ENCODE results near the gene OR10K2. TPM values are rescaled to one million over a fixed set of nuclear protein-coding genes. Genes with fewer than 3 reads are reported as not detected.
"Not testable (repeated sequence)": the region's sequence is repeated elsewhere in the genome, so short reads cannot be mapped to it uniquely, and the experiment has no call there.

The OR10K2 gene
- polyA plus RNA-seq, 1 of the 3 experiments (the other 2 are of a cell fraction): not detected

- H3K9me2 ChIP-seq; H3K9ac ChIP-seq; H3K27ac ChIP-seq (ENCODE audit: low read depth in 2 of 2, low read length in 1 of 2); DNase-seq; H3K27me3 ChIP-seq (ENCODE audit: insufficient read depth); H3K4me3 ChIP-seq (ENCODE audit: low read depth in 2 of 2, low read length in 1 of 2); H4K20me1 ChIP-seq (ENCODE audit: insufficient read depth); H3K4me2 ChIP-seq; H3K79me2 ChIP-seq (ENCODE audit: insufficient read depth); H3K36me3 ChIP-seq (replicated peaks in 1 of 2; ENCODE audit: control insufficient read depth in 1 of 2, insufficient read depth in 2 of 2, low read length in 1 of 2); H3K4me1 ChIP-seq (ENCODE audit: control insufficient read depth in 1 of 2, insufficient read depth in 2 of 2, low read depth in 1 of 2, low read length in 1 of 2); H3F3A ChIP-seq (replicated peaks; ENCODE audit: insufficient read depth); H3K9me3 ChIP-seq; CTCF ChIA-PET; H2AFZ ChIP-seq (ENCODE audit: low read depth): not testable (repeated sequence)
- POLR2A ChIA-PET: interaction anchor here (0.7 kb wide), 1 partner anchor 42 kb away, joined by 4 read pairs; no protein-coding TSS in a partner anchor
- WGBS (ENCODE audit: low lambda C conversion rate): 39% methylated on average over 13 of the region's 25 CpGs
Observed at GRCh38 chr1:158374101-158374500, 51.9 kb downstream of the OR10K2 start.

DNA sequence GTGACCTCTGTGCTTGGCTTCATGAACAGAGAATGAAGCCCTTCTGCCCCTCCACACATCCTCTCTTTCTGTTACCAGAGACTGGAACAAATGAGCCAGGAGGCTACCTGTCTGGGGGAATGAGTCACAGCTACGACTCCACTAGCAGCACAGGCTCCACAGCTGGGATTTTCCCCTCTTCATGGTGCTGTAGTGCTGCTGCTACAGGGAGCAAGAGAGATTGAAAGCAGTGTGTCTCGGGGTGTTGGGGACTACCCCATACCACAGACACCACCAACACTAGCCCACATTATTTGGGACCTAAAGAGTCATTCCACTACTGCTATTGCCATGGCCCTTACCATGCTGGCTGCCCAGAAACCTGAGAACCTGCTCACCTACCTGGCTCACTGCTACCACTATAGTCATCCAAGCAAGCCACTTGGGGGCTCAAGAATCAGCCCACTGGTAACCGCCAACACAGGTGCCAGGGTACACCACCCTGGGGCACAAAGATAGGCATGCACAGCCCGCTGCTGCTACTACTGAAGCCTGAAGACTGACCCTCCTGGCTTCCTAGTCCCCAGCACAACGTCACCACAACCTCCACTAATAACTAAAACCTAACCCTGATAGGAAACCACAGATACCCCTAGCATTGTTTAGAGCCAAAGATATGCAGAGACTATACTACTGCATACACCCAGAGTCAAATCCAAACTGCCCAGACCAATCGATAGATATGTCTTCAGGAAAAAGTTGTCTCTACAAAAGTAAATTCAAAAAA, 54.7 kb downstream of the OR10K2 start:
- H3K9me3 ChIP-seq: no peaks in the 10 kb centered on the region
- POLR2A ChIA-PET: no interaction called here
- H4K20me1 ChIP-seq (ENCODE audit: insufficient read depth): no peaks in the 10 kb centered on the region
- no peaks in the 10 kb centered on the region for H3K9me2 ChIP-seq
- H3K4me2 ChIP-seq: no peak overlapping the region
- no peaks in the 10 kb centered on the region for H3K27me3 ChIP-seq (ENCODE audit: insufficient read depth)
- H3K27ac ChIP-seq (ENCODE audit: low read depth in 2 of 2, low read length in 1 of 2): no peak overlapping the region
- H3K79me2 ChIP-seq (ENCODE audit: insufficient read depth): no peaks in the 10 kb centered on the region
- TF ChIP-seq JUND (IDR thresholded peaks at IDR 0.05) (no peak), RAD21 (IDR thresholded peaks at IDR 0.05; ENCODE audit: low read length) (no peak), GABPA (IDR thresholded peaks at IDR 0.05; ENCODE audit: low read depth) (no peak), MEF2A (IDR thresholded peaks at IDR 0.05; ENCODE audit: borderline replicate concordance, low read depth) (no peak), FOXJ3 (CRISPR knock-in tag; IDR thresholded peaks at IDR 0.05) (no peak), RCOR1 (IDR thresholded peaks at IDR 0.05; ENCODE audit: low read length) (no peak), NRF1 (IDR thresholded peaks at IDR 0.05; ENCODE audit: low read depth, low read length) (no peak), EP300 (IDR thresholded peaks at IDR 0.05; ENCODE audit: borderline replicate concordance in 1 of 2, low read depth in 1 of 2, low read length in 1 of 2) (no peak)
- TF ChIP-seq, protein P1, sequence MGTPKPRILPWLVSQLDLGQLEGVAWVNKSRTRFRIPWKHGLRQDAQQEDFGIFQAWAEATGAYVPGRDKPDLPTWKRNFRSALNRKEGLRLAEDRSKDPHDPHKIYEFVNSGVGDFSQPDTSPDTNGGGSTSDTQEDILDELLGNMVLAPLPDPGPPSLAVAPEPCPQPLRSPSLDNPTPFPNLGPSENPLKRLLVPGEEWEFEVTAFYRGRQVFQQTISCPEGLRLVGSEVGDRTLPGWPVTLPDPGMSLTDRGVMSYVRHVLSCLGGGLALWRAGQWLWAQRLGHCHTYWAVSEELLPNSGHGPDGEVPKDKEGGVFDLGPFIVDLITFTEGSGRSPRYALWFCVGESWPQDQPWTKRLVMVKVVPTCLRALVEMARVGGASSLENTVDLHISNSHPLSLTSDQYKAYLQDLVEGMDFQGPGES (IDR thresholded peaks at IDR 0.05; ENCODE audit: low read depth, low read length): no peak
- TF ChIP-seq, protein P2, sequence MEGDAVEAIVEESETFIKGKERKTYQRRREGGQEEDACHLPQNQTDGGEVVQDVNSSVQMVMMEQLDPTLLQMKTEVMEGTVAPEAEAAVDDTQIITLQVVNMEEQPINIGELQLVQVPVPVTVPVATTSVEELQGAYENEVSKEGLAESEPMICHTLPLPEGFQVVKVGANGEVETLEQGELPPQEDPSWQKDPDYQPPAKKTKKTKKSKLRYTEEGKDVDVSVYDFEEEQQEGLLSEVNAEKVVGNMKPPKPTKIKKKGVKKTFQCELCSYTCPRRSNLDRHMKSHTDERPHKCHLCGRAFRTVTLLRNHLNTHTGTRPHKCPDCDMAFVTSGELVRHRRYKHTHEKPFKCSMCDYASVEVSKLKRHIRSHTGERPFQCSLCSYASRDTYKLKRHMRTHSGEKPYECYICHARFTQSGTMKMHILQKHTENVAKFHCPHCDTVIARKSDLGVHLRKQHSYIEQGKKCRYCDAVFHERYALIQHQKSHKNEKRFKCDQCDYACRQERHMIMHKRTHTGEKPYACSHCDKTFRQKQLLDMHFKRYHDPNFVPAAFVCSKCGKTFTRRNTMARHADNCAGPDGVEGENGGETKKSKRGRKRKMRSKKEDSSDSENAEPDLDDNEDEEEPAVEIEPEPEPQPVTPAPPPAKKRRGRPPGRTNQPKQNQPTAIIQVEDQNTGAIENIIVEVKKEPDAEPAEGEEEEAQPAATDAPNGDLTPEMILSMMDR (IDR thresholded peaks at IDR 0.05): no peak
- TF ChIP-seq, protein P3, sequence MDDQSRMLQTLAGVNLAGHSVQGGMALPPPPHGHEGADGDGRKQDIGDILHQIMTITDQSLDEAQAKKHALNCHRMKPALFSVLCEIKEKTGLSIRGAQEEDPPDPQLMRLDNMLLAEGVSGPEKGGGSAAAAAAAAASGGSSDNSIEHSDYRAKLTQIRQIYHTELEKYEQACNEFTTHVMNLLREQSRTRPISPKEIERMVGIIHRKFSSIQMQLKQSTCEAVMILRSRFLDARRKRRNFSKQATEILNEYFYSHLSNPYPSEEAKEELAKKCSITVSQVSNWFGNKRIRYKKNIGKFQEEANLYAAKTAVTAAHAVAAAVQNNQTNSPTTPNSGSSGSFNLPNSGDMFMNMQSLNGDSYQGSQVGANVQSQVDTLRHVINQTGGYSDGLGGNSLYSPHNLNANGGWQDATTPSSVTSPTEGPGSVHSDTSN (IDR thresholded peaks at IDR 0.05): no peak
- no peaks in the 10 kb centered on the region for H3K36me3 ChIP-seq (replicated peaks in 1 of 2; ENCODE audit: control insufficient read depth in 1 of 2, insufficient read depth in 2 of 2, low read length in 1 of 2)
- no peak for DNase-seq
- CTCF ChIA-PET: no interaction called here
- 0% methylated on average over 6 of the region's 6 CpGs for WGBS (ENCODE audit: low lambda C conversion rate)
- no peaks in the 10 kb centered on the region for H3F3A ChIP-seq (replicated peaks; ENCODE audit: insufficient read depth)
- H3K9ac ChIP-seq: no peak overlapping the region
- no peak overlapping the region for H2AFZ ChIP-seq (ENCODE audit: low read depth)
- H3K4me1 ChIP-seq (ENCODE audit: control insufficient read depth in 1 of 2, insufficient read depth in 2 of 2, low read depth in 1 of 2, low read length in 1 of 2): no peaks in the 10 kb centered on the region
- no peak overlapping the region for H3K4me3 ChIP-seq (ENCODE audit: low read depth in 2 of 2, low read length in 1 of 2)

Other genes starting within 250 kb of the OR10K2 start
- gene CD1D, start 245.3 kb downstream of the OR10K2 start, polyA plus RNA-seq (2012; rRNA removed): not detected in 2 replicates
- not detected in 2 replicates for gene CD1A, start 171.8 kb downstream of the OR10K2 start, polyA plus RNA-seq (2012; rRNA removed)
- gene CD1C, start 136.3 kb downstream of the OR10K2 start, polyA plus RNA-seq (2012; rRNA removed): not detected in 2 replicates
- not detected in 2 replicates for gene CD1B, start 94.7 kb downstream of the OR10K2 start, polyA plus RNA-seq (2012; rRNA removed)
- gene CD1E, start 72.3 kb downstream of the OR10K2 start, polyA plus RNA-seq (2012; rRNA removed): not detected in 2 replicates
- gene OR10T2, start 26.8 kb downstream of the OR10K2 start, polyA plus RNA-seq (2012; rRNA removed): not detected in 2 replicates
- not detected in 2 replicates for gene OR10K1, start 35.6 kb upstream of the OR10K2 start, polyA plus RNA-seq (2012; rRNA removed)
- gene OR10R2, start 46.0 kb upstream of the OR10K2 start, polyA plus RNA-seq (2012; rRNA removed): not detected in 2 replicates
- gene OR6Y1, start 128.2 kb upstream of the OR10K2 start, polyA plus RNA-seq (2012; rRNA removed): not detected in 2 replicates
- gene OR6P1, start 144.3 kb upstream of the OR10K2 start, polyA plus RNA-seq (2012; rRNA removed): not detected in 2 replicates
- gene OR10X1, start 153.7 kb upstream of the OR10K2 start, polyA plus RNA-seq (2012; rRNA removed): not detected in 2 replicates
- gene OR10Z1, start 179.0 kb upstream of the OR10K2 start, polyA plus RNA-seq (2012; rRNA removed): not detected in 2 replicates

All from SK-N-SH (cell line).